Stimulated activated CD4-positive, alpha-beta T cell treated with anti-CD3 and anti-CD28 coated beads, TNF-alpha, amount 100 ng/mL, for 48 hours (primary cell): ENCODE measurements around the gene HOXD10.

Source experiments
- DNase-seq, 3 donors: peaks; one replicate each; pipeline ENCODE4 v3.0.0-alpha.2; 2020; ENCODE audit warnings: low read depth in 3 of 3

The HOXD10 gene

GRCh38 chr2:176107731-176108181 is 8.8 kb upstream of the HOXD10 start:
- DNase-seq: no peak

- no peak for DNase-seq
Observed at GRCh38 chr2:176109192-176109901, 7.2 kb upstream of the HOXD10 start.

- DNase-seq: no peak
Observed at GRCh38 chr2:176109946-176110345, 6.6 kb upstream of the HOXD10 start.

- DNase-seq: no peak
Observed at GRCh38 chr2:176110415-176111308, 5.9 kb upstream of the HOXD10 start.

- DNase-seq: no peak
Observed at GRCh38 chr2:176111309-176111663, 5.3 kb upstream of the HOXD10 start.

- DNase-seq: no peak
Observed at GRCh38 chr2:176111846-176112374, 4.7 kb upstream of the HOXD10 start.

- DNase-seq: no peak
Observed at GRCh38 chr2:176112375-176113302, 3.9 kb upstream of the HOXD10 start.

- no peak for DNase-seq
Observed at GRCh38 chr2:176114120-176114929, 2.3 kb upstream of the HOXD10 start.

- DNase-seq: no peak
Observed at GRCh38 chr2:176114930-176115625, 1.5 kb upstream of the HOXD10 start.

GRCh38 chr2:176117162-176117822 is 714 bp downstream of the HOXD10 start:
- no peak for DNase-seq

- no peak for DNase-seq
Observed at GRCh38 chr2:176117823-176118371, 1.3 kb downstream of the HOXD10 start.

- no peak for DNase-seq
Observed at GRCh38 chr2:176118601-176119339, 2.2 kb downstream of the HOXD10 start.

- DNase-seq: no peak
Observed at GRCh38 chr2:176120364-176121189, 4.0 kb downstream of the HOXD10 start.

GRCh38 chr2:176121190-176122051 is 4.8 kb downstream of the HOXD10 start:
- DNase-seq: no peak

- DNase-seq: no peak
Observed at GRCh38 chr2:176122052-176122682, 5.6 kb downstream of the HOXD10 start.

- DNase-seq: no peak
Observed at GRCh38 chr2:176122683-176123410, 6.3 kb downstream of the HOXD10 start, which contains the start of gene HOXD9. HOXD9 (plus strand) TSS chr2:176122719; CDS start chr2:176122769, 50 bp downstream.
